ENCODE measurements around the gene SLC43A2. TPM values are rescaled to one million over a fixed set of nuclear protein-coding genes. Genes with fewer than 3 reads are reported as not detected.

SLC43A2 gene
- polyA plus RNA-seq, 2 of the 4 experiments (the other 2 are of a cell fraction) = 3.5 to 7.0 TPM

GRCh38 chr17:1616101-1616500 lies 12.5 kb downstream of the SLC43A2 start (continued):
- TF ChIP-seq EP300 (IDR thresholded peaks at IDR 0.05) (no peak), KDM1A (IDR thresholded peaks at IDR 0.05; ENCODE audit: low read depth) (no peak), ESRRA (IDR thresholded peaks at IDR 0.05; ENCODE audit: borderline replicate concordance, low read length) (no peak)

- WGBS (ENCODE audit: missing lambda C conversion rate) = 92% methylated on average over 16 of the region's 16 CpGs
- Histone ChIP-seq H3K9me3 (no peaks in the 10 kb centered on the region), H3K27ac (no peak overlapping the region), H3K4me1 (peaks cover 6% of the 10 kb centered on the region), H3K4me2 (no peak overlapping the region), H3K4me3 (no peak overlapping the region)
- ATAC-seq = no peak
- FAIRE-seq = no peak
- TF ChIP-seq CBX8 (IDR thresholded peaks at IDR 0.05) = no peak
- no peak for TF ChIP-seq MAX (IDR thresholded peaks at IDR 0.05)
- TF ChIP-seq ZSCAN20 (CRISPR knock-in tag; IDR thresholded peaks at IDR 0.05) = no peak
- TF ChIP-seq ATOH8 (CRISPR knock-in tag; IDR thresholded peaks at IDR 0.05; ENCODE audit: low read depth) = no peak
- no peak for TF ChIP-seq EP300 (IDR thresholded peaks at IDR 0.05)
- no peak for TF ChIP-seq HEYL (CRISPR knock-in tag; IDR thresholded peaks at IDR 0.05)
- TF ChIP-seq HMGXB4 (CRISPR knock-in tag; IDR thresholded peaks at IDR 0.05; ENCODE audit: borderline replicate concordance) = no peak
- no peak for TF ChIP-seq ELK1 (IDR thresholded peaks at IDR 0.05; ENCODE audit: low read depth, low read length)
- TF ChIP-seq CBX2 (IDR thresholded peaks at IDR 0.05; ENCODE audit: borderline replicate concordance, low read depth) = no peak
- no peak for TF ChIP-seq PHF8 (IDR thresholded peaks at IDR 0.05; ENCODE audit: borderline replicate concordance, low read depth)
- ChIA-PET POLR2A (no interaction called here), CTCF (interaction anchor here (0.6 to 18.3 kb wide), 5 partner anchors 15 to 196 kb away, joined by 3 to 263 read pairs (median 5); no protein-coding TSS in a partner anchor)
- DNase-seq (ENCODE audit: low read depth in 1 of 2, low spot score in 1 of 2) = no peak
Observed at GRCh38 chr17:1612400-1612799, 16.2 kb downstream of the SLC43A2 start.

- H3K9me3 ChIP-seq = no peaks in the 10 kb centered on the region
- ChIA-PET POLR2A (interaction anchor here (0.6 kb wide), 1 partner anchor 62 kb away, joined by 6 read pairs; no protein-coding TSS in a partner anchor), CTCF (interaction anchor here (0.6 to 18.3 kb wide), 8 partner anchors 10 to 195 kb away, joined by 3 to 263 read pairs (median 4); no protein-coding TSS in a partner anchor)
- H3K4me1 ChIP-seq = no peaks in the 10 kb centered on the region
- no peak overlapping the region for H3K4me3 ChIP-seq
- no peak for FAIRE-seq
- no peak for TF ChIP-seq KDM5A (IDR thresholded peaks at IDR 0.05)
- TF ChIP-seq ZNF302 (CRISPR knock-in tag; IDR thresholded peaks at IDR 0.05) = no peak
- no peak for TF ChIP-seq RNF2 (IDR thresholded peaks at IDR 0.05; ENCODE audit: borderline replicate concordance, low read depth)
- TF ChIP-seq MAX (IDR thresholded peaks at IDR 0.05) = no peak
- no peak for TF ChIP-seq ESRRA (IDR thresholded peaks at IDR 0.05; ENCODE audit: borderline replicate concordance, low read length)
- TF ChIP-seq SREBF2 (IDR thresholded peaks at IDR 0.05) = no peak
- no peak for TF ChIP-seq FOXS1 (CRISPR knock-in tag; IDR thresholded peaks at IDR 0.05)
- no peak for TF ChIP-seq MAZ (IDR thresholded peaks at IDR 0.05; ENCODE audit: borderline replicate concordance, low read depth, low read length)
- no peak for TF ChIP-seq E2F6 (IDR thresholded peaks at IDR 0.05; ENCODE audit: borderline replicate concordance, low read depth)
- TF ChIP-seq ELK1 (IDR thresholded peaks at IDR 0.05; ENCODE audit: low read depth, low read length) = no peak
- no peak for TF ChIP-seq ZSCAN20 (CRISPR knock-in tag; IDR thresholded peaks at IDR 0.05)
- no peak for TF ChIP-seq FOSB (CRISPR knock-in tag; IDR thresholded peaks at IDR 0.05)
- no peak for TF ChIP-seq MYC (IDR thresholded peaks at IDR 0.05; ENCODE audit: borderline replicate concordance, low read length)
- no peak for TF ChIP-seq HOXB13 (CRISPR knock-in tag; IDR thresholded peaks at IDR 0.05; ENCODE audit: low read depth)
- TF ChIP-seq BCL3 (IDR thresholded peaks at IDR 0.05) = no peak
- no peak for TF ChIP-seq CHD4 (IDR thresholded peaks at IDR 0.05; ENCODE audit: borderline replicate concordance)
- no peak for TF ChIP-seq ZC3H11A (IDR thresholded peaks at IDR 0.05)
- no peak overlapping the region for H3K27ac ChIP-seq
- H3K4me2 ChIP-seq = no peak overlapping the region
- 88% methylated on average over 10 of the region's 10 CpGs for WGBS (ENCODE audit: missing lambda C conversion rate)
- DNase-seq (ENCODE audit: low read depth in 1 of 2, low spot score in 1 of 2) = no peak
- ATAC-seq = no peak
Observed at GRCh38 chr17:1611715-1612114, 16.9 kb downstream of the SLC43A2 start.
